Measurements from ENCODE around the gene MKX.

DNA sequence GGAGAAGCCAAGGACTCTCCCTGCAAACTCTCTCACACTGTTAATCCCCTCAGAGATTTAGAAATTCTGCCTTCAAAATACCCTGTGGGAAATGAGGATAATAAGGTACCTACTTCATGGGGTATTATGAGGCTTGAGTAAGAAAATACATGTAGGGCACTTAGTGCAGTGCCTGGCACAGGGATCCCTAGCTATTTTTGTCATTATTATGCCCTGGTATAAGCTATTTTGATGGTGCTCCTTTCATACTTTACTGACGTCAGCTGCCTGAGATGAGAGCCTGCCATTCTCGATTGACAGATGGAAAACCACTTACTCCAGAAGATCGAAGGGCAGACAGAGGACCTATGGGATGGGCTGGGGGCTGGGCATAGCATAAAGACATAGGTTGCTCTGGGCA lies 30.1 kb downstream of the MKX start:
- no peak for TF ChIP-seq CTCF (IDR thresholded peaks at IDR 0.05; ENCODE audit: poor library complexity)
- TF ChIP-seq EZH2phosphoT487 (IDR thresholded peaks at IDR 0.05; ENCODE audit: low read depth, severe bottlenecking, unreplicated experiment), result no peak
